HepG2 (cell line): Measurements from ENCODE around the gene MPG. TPM values are rescaled to one million over a fixed set of nuclear protein-coding genes. Genes with fewer than 3 reads are reported as not detected.
A peak's percentile ranks its signal among the peaks of the same experiment; 100 is the strongest.

ENCODE experiments used
- BRF2 ChIP-seq: sonication (generic); formaldehyde crosslinking; IDR thresholded peaks from 2 replicates; pipeline ENCODE4 v1.8.1; 2022; ENCODE audit warnings: mild to moderate bottlenecking, missing genetic modification reagents
- DZIP1 ChIP-seq: sonication (generic); formaldehyde crosslinking; IDR thresholded peaks from 2 replicates; pipeline ENCODE4 v1.5.0; 2020; ENCODE audit warnings: mild to moderate bottlenecking, missing genetic modification reagents
- FOXA3 ChIP-seq: IDR thresholded peaks from 2 replicates; pipeline ENCODE4 v1.6.1; 2016; ENCODE audit warnings: missing genetic modification reagents, missing compliant biosample characterization
- IRF9 ChIP-seq: sonication (generic); formaldehyde crosslinking; IDR thresholded peaks from 2 replicates; pipeline ENCODE4 v1.8.0; 2022; ENCODE audit warnings: missing genetic modification reagents, mild to moderate bottlenecking, borderline replicate concordance
- JUNB ChIP-seq: sonication (generic); formaldehyde crosslinking; IDR thresholded peaks from 2 replicates; pipeline ENCODE4 v1.8.0; 2022; ENCODE audit warnings: missing genetic modification reagents, mild to moderate bottlenecking, borderline replicate concordance
- NR2F6 ChIP-seq, 2 experiments: IDR thresholded peaks; 2 replicates each; pipeline ENCODE4 v1.6.1; 2016; ENCODE audit warnings: antibody characterized with exemption in 1 of 2, mild to moderate bottlenecking in 1 of 2
- ZBTB2 ChIP-seq: sonication (generic); formaldehyde crosslinking; IDR thresholded peaks from 2 replicates; pipeline ENCODE4 v1.8.0; 2022; ENCODE audit warnings: low read depth, missing genetic modification reagents
- ZNF333 ChIP-seq: sonication (generic); formaldehyde crosslinking; IDR thresholded peaks from 2 replicates; pipeline ENCODE4 v1.4.0; 2020; ENCODE audit warnings: mild to moderate bottlenecking, missing genetic modification reagents, borderline replicate concordance
- ZNF33B ChIP-seq: sonication (generic); formaldehyde crosslinking; IDR thresholded peaks from 2 replicates; pipeline ENCODE4 v1.5.1; 2020; ENCODE audit warnings: mild to moderate bottlenecking, missing genetic modification reagents
- ZNF609 ChIP-seq: sonication (generic); formaldehyde crosslinking; IDR thresholded peaks from 2 replicates; pipeline ENCODE4 v1.4.0; 2020; ENCODE audit warnings: mild to moderate bottlenecking, missing genetic modification reagents, borderline replicate concordance
- ZNF710 ChIP-seq: sonication (generic); formaldehyde crosslinking; IDR thresholded peaks from 2 replicates; pipeline ENCODE4 v1.5.0; 2020; ENCODE audit warnings: mild to moderate bottlenecking, missing genetic modification reagents, borderline replicate concordance
- ZNF777 ChIP-seq: sonication (generic); formaldehyde crosslinking; IDR thresholded peaks from 2 replicates; pipeline ENCODE4 v1.4.0; 2020; ENCODE audit warnings: missing genetic modification reagents
- ZSCAN25 ChIP-seq: sonication (generic); formaldehyde crosslinking; IDR thresholded peaks from 2 replicates; pipeline ENCODE4 v1.8.0; 2022; ENCODE audit warnings: mild to moderate bottlenecking, missing genetic modification reagents
- polyA plus RNA-seq, 8 experiments: library from polyadenylated mRNA; depleted of rRNA in 3 of 8; stranded (reverse) in 7 of 8; unstranded in 1 of 8; fragments of >200 nt; fragmentation: Illumina TruSeq in 4 of 8; extraction: Trizol in 4 of 8; gene quantifications; 2 replicates each; pipeline versions ENCODE4 v1.2.1 to v1.2.3, GENCODE V29; 2011 to 2016; ENCODE audit warnings: low read depth in 4 of 8, missing spikeins in 1 of 8, mixed read lengths in 1 of 8; ENCODE audit not compliant: insufficient read depth in 1 of 8
- total RNA-seq, 5 experiments: library from RNA; depleted of rRNA; stranded (reverse); fragments of >200 nt; fragmentation: Illumina TruSeq; extraction: Trizol; gene quantifications; 2 replicates each; pipeline ENCODE4 v1.2.3, GENCODE V29; 2016; ENCODE audit warnings: low read depth in 1 of 5

MPG gene
- total and polyA plus RNA-seq, 2 of the 13 experiments (the other 11 are each of a cell fraction or from before 2014, with no cell fraction given): 59.1 to 62.5 TPM

- TF ChIP-seq ZNF609: no peak; the same call in 1 of the 2 replicates
- peak; percentile 19; the same call in 1 of the 2 replicates for TF ChIP-seq FOXA3 (CRISPR knock-in tag)
- TF ChIP-seq BRF2 (CRISPR knock-in tag): no peak
- peak; percentile 57; the same call in 1 of the 2 replicates for TF ChIP-seq ZBTB2
- peak; percentile 33; the same call in 1 of the 2 replicates for TF ChIP-seq ZNF333 (CRISPR knock-in tag)
- no peak for TF ChIP-seq ZNF33B (CRISPR knock-in tag)
- TF ChIP-seq NR2F6 (IDR thresholded peaks at IDR 0.05): no peak
- peak; percentile 21; the same call in 1 of the 2 replicates for TF ChIP-seq NR2F6 (CRISPR knock-in tag; IDR thresholded peaks at IDR 0.05)
- TF ChIP-seq ZSCAN25: no peak
- no peak for TF ChIP-seq JUNB (CRISPR knock-in tag)
- no peak for TF ChIP-seq ZNF777 (CRISPR knock-in tag)
- TF ChIP-seq DZIP1 (CRISPR knock-in tag): no peak; the same call in 1 of the 2 replicates
- no peak; the same call in 1 of the 2 replicates for TF ChIP-seq IRF9
- TF ChIP-seq ZNF710: no peak; the same call in 1 of the 2 replicates
Measured at GRCh38 chr16:77807-78443, at the start of gene MPG (continued).
